ENCODE results near the gene ASCC2.
A peak's percentile ranks its signal among the peaks of the same experiment; 100 is the strongest.

Gene ASCC2

DNA sequence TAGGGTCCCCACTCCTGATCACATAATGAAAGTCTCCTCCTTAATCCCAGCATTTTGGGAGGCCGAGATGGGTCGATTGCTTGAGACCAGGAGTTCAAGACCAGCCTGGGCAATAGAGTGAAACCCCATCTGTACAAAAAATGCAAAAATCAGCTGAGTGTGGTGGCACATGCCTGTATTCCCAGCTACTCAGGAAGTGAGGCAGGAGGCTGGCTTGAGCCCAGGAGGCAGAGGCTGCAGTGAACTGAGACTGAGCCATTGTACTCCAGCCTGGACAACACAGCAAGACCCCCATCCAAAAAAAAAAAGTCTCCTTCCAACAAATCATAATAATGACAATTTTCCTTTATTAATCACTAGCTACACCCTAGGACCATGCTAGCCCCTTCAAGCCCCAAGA, 86.4 kb downstream of the ASCC2 start:
- H3K9me3 ChIP-seq (ENCODE audit: control insufficient read depth, low read length): no peaks in the 10 kb centered on the region
- H3K4me3 ChIP-seq (ENCODE audit: low read length): no peak overlapping the region
- H3K27me3 ChIP-seq (replicated peaks; ENCODE audit: control insufficient read depth, insufficient read depth, low read length): no peaks in the 10 kb centered on the region
- H3K9ac ChIP-seq (ENCODE audit: low read length): no peak overlapping the region
- peaks cover 20% of the 10 kb centered on the region for H3K36me3 ChIP-seq (ENCODE audit: control insufficient read depth, insufficient read depth, low read length, severe bottlenecking)
- no peak for DNase-seq (ENCODE audit: low read depth)
- no peaks in the 10 kb centered on the region for H3K4me1 ChIP-seq (ENCODE audit: control insufficient read depth, insufficient read depth, low read length)

DNA sequence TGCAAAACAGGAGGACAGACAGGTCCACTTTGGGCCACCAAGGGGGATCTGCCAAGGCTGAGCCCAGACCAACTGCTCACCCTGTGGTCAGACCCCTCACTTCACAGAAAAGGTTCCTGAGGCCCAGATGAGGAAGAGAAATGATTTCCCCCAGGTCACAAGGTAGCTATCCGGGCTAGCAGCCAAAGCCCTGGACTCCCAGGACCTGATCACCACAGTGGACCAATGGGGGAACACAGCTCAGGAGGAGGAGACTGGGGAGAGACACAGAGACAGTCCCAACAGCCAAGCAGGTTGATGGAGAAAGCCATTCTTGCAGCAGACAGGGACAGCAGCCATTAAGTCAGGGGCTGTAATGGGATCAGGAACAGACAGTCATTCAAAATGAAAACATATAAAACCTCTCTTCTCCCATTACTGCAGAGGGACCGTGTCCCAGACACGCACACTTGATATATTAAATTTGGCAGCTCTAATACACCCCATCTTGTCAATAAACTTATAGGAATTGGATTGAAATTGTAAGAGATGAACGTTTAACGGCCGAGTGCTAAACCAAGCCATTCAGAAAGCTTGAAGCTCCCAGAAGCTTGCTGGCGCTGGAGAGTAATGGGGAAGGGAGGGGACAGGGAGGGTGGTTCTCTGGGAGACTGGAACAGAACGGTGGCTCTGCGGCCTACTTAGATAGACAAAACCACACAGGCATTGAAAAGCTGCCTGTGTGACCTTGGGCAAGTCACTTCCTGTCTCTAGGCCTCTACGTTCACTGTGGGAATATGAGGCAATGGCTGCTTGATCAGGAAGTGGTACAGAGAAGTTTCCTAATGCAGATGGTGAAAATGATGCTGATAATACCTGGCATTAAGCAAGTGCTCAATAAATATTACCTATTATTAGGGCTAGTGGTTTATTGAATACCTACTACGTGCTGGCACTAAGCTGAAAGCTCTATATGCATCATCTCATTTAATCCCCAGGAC, 87.2 kb downstream of the ASCC2 start:
- no peaks in the 10 kb centered on the region for H3K27me3 ChIP-seq (replicated peaks; ENCODE audit: control insufficient read depth, insufficient read depth, low read length)
- H3K36me3 ChIP-seq (ENCODE audit: control insufficient read depth, insufficient read depth, low read length, severe bottlenecking): peaks cover 23% of the 10 kb centered on the region
- H3K9me3 ChIP-seq (ENCODE audit: control insufficient read depth, low read length): no peaks in the 10 kb centered on the region
- no peaks in the 10 kb centered on the region for H3K4me1 ChIP-seq (ENCODE audit: control insufficient read depth, insufficient read depth, low read length)
- no peak for DNase-seq (ENCODE audit: low read depth)
- H3K9ac ChIP-seq (ENCODE audit: low read length): no peak overlapping the region
- H3K4me3 ChIP-seq (ENCODE audit: low read length): no peak overlapping the region

DNA sequence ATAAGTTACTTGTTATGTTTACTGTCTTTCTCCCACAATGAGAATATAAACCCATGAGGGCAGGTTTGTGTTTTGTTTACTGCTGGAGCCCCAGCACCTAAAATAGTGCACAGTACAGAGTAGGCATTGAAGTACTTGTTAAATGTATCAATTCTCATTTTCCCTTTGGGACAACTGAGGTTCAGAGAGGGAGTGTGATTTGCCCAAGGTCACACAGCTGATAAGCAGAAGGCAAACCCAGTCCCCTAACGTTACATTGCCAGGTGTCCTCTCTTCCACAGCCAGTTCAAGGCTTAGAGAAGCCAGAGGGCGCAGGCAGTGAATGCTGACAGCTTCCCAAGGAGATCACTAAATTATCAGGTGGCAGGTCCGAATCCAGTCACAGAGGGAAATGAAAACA, 88.0 kb downstream of the ASCC2 start:
- peaks cover 23% of the 10 kb centered on the region for H3K36me3 ChIP-seq (ENCODE audit: control insufficient read depth, insufficient read depth, low read length, severe bottlenecking)
- peaks cover 6% of the 10 kb centered on the region for H3K4me1 ChIP-seq (ENCODE audit: control insufficient read depth, insufficient read depth, low read length)
- DNase-seq (ENCODE audit: low read depth): no peak
- H3K9me3 ChIP-seq (ENCODE audit: control insufficient read depth, low read length): no peaks in the 10 kb centered on the region
- H3K27me3 ChIP-seq (replicated peaks; ENCODE audit: control insufficient read depth, insufficient read depth, low read length): no peaks in the 10 kb centered on the region
- no peak overlapping the region for H3K4me3 ChIP-seq (ENCODE audit: low read length)
- no peak overlapping the region for H3K9ac ChIP-seq (ENCODE audit: low read length)

DNA sequence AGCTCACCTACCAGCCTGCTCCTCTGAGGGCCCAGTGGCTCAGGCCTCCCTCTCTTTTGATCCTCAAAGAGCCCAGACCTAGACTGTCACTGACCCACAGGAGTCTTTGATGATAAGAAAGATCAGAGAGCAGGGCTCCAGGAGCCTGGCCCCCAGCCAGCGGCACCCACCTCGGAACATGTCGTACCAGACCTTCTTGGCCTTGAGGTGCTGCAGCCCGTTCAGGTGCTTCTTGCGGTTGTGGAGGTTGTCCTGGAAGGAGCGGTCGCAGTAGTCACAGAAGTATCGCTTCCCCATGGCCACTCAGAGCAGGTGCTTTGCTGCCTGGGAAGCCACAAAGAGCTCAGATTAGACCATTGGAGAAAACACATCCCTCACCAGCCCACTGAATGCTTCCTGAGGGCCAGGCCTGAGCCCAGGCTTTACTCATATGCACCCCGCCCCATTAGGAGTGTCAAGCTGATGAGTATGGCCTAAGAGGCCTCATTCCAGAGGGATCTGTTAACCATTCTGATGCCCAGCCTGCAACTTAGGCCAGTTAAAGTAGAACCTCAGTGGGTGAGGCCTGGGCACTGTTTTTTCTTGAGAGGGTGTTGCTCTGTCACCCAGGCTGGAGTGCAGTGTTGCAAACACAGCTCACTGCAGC, 89.7 kb downstream of the ASCC2 start:
- no peak overlapping the region for H3K4me3 ChIP-seq (ENCODE audit: low read length)
- peaks cover 13% of the 10 kb centered on the region for H3K4me1 ChIP-seq (ENCODE audit: control insufficient read depth, insufficient read depth, low read length)
- no peaks in the 10 kb centered on the region for H3K27me3 ChIP-seq (replicated peaks; ENCODE audit: control insufficient read depth, insufficient read depth, low read length)
- H3K9ac ChIP-seq (ENCODE audit: low read length): no peak overlapping the region
- DNase-seq (ENCODE audit: low read depth): peak; percentile 17
- H3K36me3 ChIP-seq (ENCODE audit: control insufficient read depth, insufficient read depth, low read length, severe bottlenecking): peaks cover 18% of the 10 kb centered on the region
- no peaks in the 10 kb centered on the region for H3K9me3 ChIP-seq (ENCODE audit: control insufficient read depth, low read length)

DNA sequence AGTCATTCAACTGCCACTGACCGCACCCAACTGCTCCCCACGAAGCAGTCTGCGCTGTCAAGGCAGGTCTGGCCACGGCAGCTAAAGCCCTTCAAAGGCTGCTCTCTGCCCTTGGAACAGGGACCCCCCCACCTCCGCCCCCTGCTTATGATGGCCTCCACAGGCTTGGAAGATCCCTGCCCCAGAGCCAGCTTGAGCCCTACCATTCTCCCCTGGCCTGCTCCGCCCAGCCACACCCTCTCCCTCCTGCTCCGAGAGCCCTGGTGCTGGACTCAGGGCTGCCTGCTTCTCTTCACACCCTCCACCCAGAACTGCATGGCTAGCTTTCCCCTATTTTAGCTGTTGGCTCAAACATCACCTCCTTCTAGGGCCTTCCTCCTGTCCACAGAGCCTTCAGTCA, 90.2 kb downstream of the ASCC2 start:
- Histone ChIP-seq H3K9me3 (ENCODE audit: control insufficient read depth, low read length) (no peaks in the 10 kb centered on the region), H3K9ac (ENCODE audit: low read length) (no peak overlapping the region), H3K27me3 (replicated peaks; ENCODE audit: control insufficient read depth, insufficient read depth, low read length) (no peaks in the 10 kb centered on the region), H3K36me3 (ENCODE audit: control insufficient read depth, insufficient read depth, low read length, severe bottlenecking) (peaks cover 18% of the 10 kb centered on the region), H3K4me3 (ENCODE audit: low read length) (no peak overlapping the region), H3K4me1 (ENCODE audit: control insufficient read depth, insufficient read depth, low read length) (peaks cover 13% of the 10 kb centered on the region)
- no peak for DNase-seq (ENCODE audit: low read depth)

DNA sequence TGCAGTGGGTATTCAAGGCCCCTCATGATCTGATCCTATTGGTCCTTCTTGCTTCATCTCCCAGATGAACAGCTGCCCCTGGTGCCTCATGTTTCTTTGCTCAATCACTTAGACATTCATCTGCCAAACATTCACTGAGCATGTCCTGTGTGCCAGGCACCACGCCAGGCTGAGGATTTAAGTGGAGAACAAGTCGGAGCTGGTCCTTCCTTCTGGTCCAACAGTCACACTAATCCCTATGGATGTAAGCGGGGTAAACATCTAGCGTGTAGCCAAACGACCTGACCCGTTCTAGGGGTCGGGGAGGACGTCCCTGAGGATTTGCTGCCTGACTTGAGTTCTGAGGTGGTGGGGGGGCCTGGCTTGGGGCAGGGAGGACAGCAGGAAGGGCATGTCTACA, 93.2 kb downstream of the ASCC2 start:
- DNase-seq (ENCODE audit: low read depth): peak; percentile 87
- Histone ChIP-seq H3K4me3 (ENCODE audit: low read length) (no peak overlapping the region), H3K9me3 (ENCODE audit: control insufficient read depth, low read length) (no peaks in the 10 kb centered on the region)

DNA sequence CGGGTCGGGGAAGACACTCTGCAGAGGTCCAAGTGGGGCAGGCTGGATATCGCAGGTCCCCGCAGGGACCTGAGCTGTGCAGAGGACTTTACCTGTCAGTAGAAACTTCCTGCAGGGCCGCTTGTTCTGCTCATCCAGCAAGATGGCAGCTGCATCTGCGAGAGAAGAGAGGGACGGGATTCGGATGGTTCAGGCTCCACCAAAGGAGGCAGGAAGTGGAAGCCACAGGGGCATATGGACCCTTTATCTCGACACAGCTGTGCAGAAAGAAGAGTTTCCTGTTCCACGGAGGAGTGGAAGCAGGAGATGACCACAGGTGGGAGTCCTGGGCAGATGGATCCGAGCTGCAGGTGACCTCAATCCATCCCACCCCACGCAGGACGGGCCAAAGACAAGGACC, 95.7 kb downstream of the ASCC2 start:
- H3K9ac ChIP-seq (ENCODE audit: low read length): no peak overlapping the region
- peaks cover 25% of the 10 kb centered on the region for H3K36me3 ChIP-seq (ENCODE audit: control insufficient read depth, insufficient read depth, low read length, severe bottlenecking)
- H3K4me1 ChIP-seq (ENCODE audit: control insufficient read depth, insufficient read depth, low read length): peaks cover 13% of the 10 kb centered on the region
- H3K4me3 ChIP-seq (ENCODE audit: low read length): no peak overlapping the region
- no peak for DNase-seq (ENCODE audit: low read depth)
- H3K27me3 ChIP-seq (replicated peaks; ENCODE audit: control insufficient read depth, insufficient read depth, low read length): no peaks in the 10 kb centered on the region
- no peaks in the 10 kb centered on the region for H3K9me3 ChIP-seq (ENCODE audit: control insufficient read depth, low read length)

More for the DNA sequence above, 93.2 kb downstream of the ASCC2 start:
- no peak overlapping the region for H3K9ac ChIP-seq (ENCODE audit: low read length)
- H3K36me3 ChIP-seq (ENCODE audit: control insufficient read depth, insufficient read depth, low read length, severe bottlenecking): peaks cover 32% of the 10 kb centered on the region
- H3K27me3 ChIP-seq (replicated peaks; ENCODE audit: control insufficient read depth, insufficient read depth, low read length): no peaks in the 10 kb centered on the region
- H3K4me1 ChIP-seq (ENCODE audit: control insufficient read depth, insufficient read depth, low read length): peaks cover 13% of the 10 kb centered on the region

DNA sequence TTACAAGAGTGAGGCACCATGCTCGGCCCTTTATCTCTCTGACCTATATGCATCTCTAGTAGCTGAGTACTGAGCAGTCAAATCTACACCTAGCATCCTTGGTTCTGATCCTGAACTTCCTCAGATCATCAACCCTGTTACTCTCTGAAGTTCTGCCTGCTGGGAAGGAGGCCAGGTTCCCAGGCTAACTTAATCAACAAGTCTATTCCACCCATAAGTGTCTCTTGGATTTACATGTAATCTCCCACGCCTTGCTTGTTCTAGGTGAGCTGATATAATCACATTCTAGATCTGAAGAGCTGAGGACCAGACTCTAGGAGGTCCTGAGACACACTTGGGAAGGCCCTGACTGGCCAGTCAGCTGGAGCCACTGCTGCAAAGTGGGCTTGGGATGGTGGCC, 96.1 kb downstream of the ASCC2 start:
- H3K27me3 ChIP-seq (replicated peaks; ENCODE audit: control insufficient read depth, insufficient read depth, low read length): no peaks in the 10 kb centered on the region
- DNase-seq (ENCODE audit: low read depth): no peak
- H3K4me3 ChIP-seq (ENCODE audit: low read length): no peak overlapping the region
- H3K36me3 ChIP-seq (ENCODE audit: control insufficient read depth, insufficient read depth, low read length, severe bottlenecking): peaks cover 23% of the 10 kb centered on the region
- H3K4me1 ChIP-seq (ENCODE audit: control insufficient read depth, insufficient read depth, low read length): peaks cover 13% of the 10 kb centered on the region
- H3K9ac ChIP-seq (ENCODE audit: low read length): no peak overlapping the region
- no peaks in the 10 kb centered on the region for H3K9me3 ChIP-seq (ENCODE audit: control insufficient read depth, low read length)

DNA sequence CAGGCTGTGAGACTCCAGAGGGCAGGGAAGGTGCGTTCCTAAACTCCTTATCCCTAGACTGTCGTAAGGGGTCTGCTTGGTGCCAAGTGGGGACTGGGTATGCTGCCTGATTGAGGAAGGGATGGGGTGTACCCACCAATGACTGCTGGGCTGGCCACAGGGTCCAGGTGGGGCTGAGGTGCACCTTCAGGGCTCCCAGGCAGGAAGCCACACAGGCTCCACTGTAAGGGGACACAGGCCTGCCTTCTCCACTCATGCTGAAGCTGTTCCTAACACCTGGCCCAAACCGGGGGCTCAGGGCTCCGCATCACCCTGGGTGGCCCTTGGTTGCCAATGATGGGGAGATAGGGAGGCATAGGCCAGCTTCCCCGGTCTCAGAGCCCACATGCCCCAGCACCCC, 97.9 kb downstream of the ASCC2 start:
- peaks cover 9% of the 10 kb centered on the region for H3K4me1 ChIP-seq (ENCODE audit: control insufficient read depth, insufficient read depth, low read length)
- H3K36me3 ChIP-seq (ENCODE audit: control insufficient read depth, insufficient read depth, low read length, severe bottlenecking): peaks cover 18% of the 10 kb centered on the region
- no peak overlapping the region for H3K4me3 ChIP-seq (ENCODE audit: low read length)

DNA sequence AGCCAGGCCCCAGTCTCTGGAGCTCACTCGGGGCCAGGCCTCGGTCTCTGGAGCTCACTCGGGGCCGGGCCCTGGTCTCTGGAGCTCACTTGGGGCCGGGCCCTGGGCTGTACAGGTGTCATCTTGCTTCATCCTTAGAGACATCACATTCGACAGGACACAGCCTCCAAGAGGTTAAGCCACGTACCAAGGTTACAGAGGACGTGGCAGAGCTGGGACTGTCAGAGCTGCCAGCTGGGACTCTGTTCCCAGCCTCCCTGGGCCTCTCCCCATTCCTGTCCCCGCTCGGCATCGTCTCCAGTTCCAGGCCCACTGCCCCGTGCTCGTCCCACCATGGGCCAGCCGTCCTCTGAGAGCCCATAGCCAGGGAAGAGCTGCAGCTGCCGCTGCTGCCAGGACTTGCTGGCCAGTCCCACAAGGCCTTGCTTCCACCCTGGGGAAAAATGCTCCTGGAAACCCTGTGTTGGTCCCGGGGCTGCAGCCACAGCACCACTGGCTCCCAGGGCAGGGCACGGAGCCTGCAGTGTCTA, 98.7 kb downstream of the ASCC2 start:
- Histone ChIP-seq H3K4me1 (ENCODE audit: control insufficient read depth, insufficient read depth, low read length) (peaks cover 1% of the 10 kb centered on the region), H3K9ac (ENCODE audit: low read length) (no peak overlapping the region), H3K9me3 (ENCODE audit: control insufficient read depth, low read length) (no peaks in the 10 kb centered on the region), H3K27me3 (replicated peaks; ENCODE audit: control insufficient read depth, insufficient read depth, low read length) (no peaks in the 10 kb centered on the region), H3K4me3 (ENCODE audit: low read length) (no peak overlapping the region), H3K36me3 (ENCODE audit: control insufficient read depth, insufficient read depth, low read length, severe bottlenecking) (peaks cover 18% of the 10 kb centered on the region)
- DNase-seq (ENCODE audit: low read depth): no peak

More for the DNA sequence above, 97.9 kb downstream of the ASCC2 start:
- H3K9me3 ChIP-seq (ENCODE audit: control insufficient read depth, low read length): no peaks in the 10 kb centered on the region
- DNase-seq (ENCODE audit: low read depth): no peak
- no peak overlapping the region for H3K9ac ChIP-seq (ENCODE audit: low read length)
- no peaks in the 10 kb centered on the region for H3K27me3 ChIP-seq (replicated peaks; ENCODE audit: control insufficient read depth, insufficient read depth, low read length)

All from adipocyte (in vitro differentiated cells).